Stimulated activated naive B cell treated with anti-CD40 and anti-IgM and Interleukin-4, amounts not matched to agents 10 μg/mL and 1 μg/mL and 100 μg/mL, for 72 hours (primary cell): ENCODE results near the gene FMN2.
"Not testable (repeated sequence)": the region's sequence is repeated elsewhere in the genome, so short reads cannot be mapped to it uniquely, and the experiment has no call there.

Source experiments
- ATAC-seq, 2 donors: fragments of 150-1000 bp; cut with Tn5 transposase; replicated peaks; 2 replicates each; pipeline ENCODE4 v1.10.0; 2021; ENCODE audit warnings: moderate library complexity in 1 of 2
- DNase-seq: peaks from one replicate; pipeline ENCODE4 v3.0.0; 2021
- H3K27ac Mint-ChIP-seq: one replicate; pipeline ENCODE4 v1.8.0; 2022; ENCODE audit warnings: mild to moderate bottlenecking, mixed read lengths
- H3K27me3 Mint-ChIP-seq, 2 donors: one replicate each; pipeline ENCODE4 v1.8.0; 2022; ENCODE audit warnings: mixed read lengths in 2 of 2
- H3K36me3 Mint-ChIP-seq, 2 donors: one replicate each; pipeline ENCODE4 v1.8.0; 2022; ENCODE audit warnings: mixed read lengths in 2 of 2, mild to moderate bottlenecking in 1 of 2
- H3K4me1 Mint-ChIP-seq, 2 donors: one replicate each; pipeline ENCODE4 v1.8.0; 2022; ENCODE audit warnings: mixed read lengths in 2 of 2, mild to moderate bottlenecking in 1 of 2
- H3K4me3 Mint-ChIP-seq, 2 donors: one replicate each; pipeline ENCODE4 v1.8.0; 2022; ENCODE audit warnings: mild to moderate bottlenecking in 2 of 2, mixed read lengths in 2 of 2, moderate library complexity in 1 of 2
- H3K9me3 Mint-ChIP-seq, 2 donors: one replicate each; pipeline ENCODE4 v1.8.0; 2022; ENCODE audit warnings: mixed read lengths in 2 of 2, mild to moderate bottlenecking in 1 of 2

Gene FMN2

GRCh38 chr1:240405751-240406150 is 314.1 kb downstream of the FMN2 start:
- H3K4me1 Mint-ChIP-seq = no peaks in the 10 kb centered on the region
- H3K36me3 Mint-ChIP-seq = no peaks in the 10 kb centered on the region
- H3K27ac Mint-ChIP-seq = no peak overlapping the region
- no peak for ATAC-seq
- no peaks in the 10 kb centered on the region for H3K27me3 Mint-ChIP-seq
- no peak for DNase-seq
- H3K4me3 Mint-ChIP-seq = no peak overlapping the region
- H3K9me3 Mint-ChIP-seq = peaks cover 5 to 6% of the 10 kb centered on the region in 2 donors

- H3K27me3 Mint-ChIP-seq = no peaks in the 10 kb centered on the region
- no peaks in the 10 kb centered on the region for H3K4me1 Mint-ChIP-seq
- H3K36me3 Mint-ChIP-seq = no peaks in the 10 kb centered on the region
- H3K4me3 Mint-ChIP-seq = no peak overlapping the region
- peaks cover 7 to 11% of the 10 kb centered on the region in 2 donors for H3K9me3 Mint-ChIP-seq
- no peak overlapping the region for H3K27ac Mint-ChIP-seq
- DNase-seq = no peak
- ATAC-seq = no peak
These were observed 315.7 kb downstream of the FMN2 start for GRCh38 chr1:240407407-240407806.

DNA sequence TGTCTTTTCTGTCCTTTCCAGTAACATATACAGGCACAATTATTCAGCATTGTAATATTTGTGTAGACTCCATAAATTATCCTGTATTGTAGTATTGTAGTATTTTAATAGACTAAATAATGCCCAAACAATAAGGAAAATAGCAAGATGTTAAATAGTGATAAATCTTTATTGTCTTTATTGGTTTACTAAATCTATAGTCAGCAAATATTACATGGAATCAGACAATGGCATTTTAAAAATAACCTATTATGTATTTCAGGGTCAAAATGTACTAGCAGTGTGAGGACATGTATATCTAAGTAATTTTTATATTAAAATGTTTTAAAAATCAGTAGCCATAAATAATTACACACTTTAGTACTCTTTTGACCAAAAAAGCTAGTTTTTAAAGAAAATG is 317.9 kb downstream of the FMN2 start:
- H3K9me3 Mint-ChIP-seq = peaks cover 7 to 11% of the 10 kb centered on the region in 2 donors
- no peak overlapping the region for H3K4me3 Mint-ChIP-seq
- H3K27ac Mint-ChIP-seq = no peak overlapping the region
- DNase-seq (no peak), ATAC-seq (no peak)
- H3K4me1 Mint-ChIP-seq = no peaks in the 10 kb centered on the region
- H3K36me3 Mint-ChIP-seq = no peaks in the 10 kb centered on the region
- H3K27me3 Mint-ChIP-seq = no peaks in the 10 kb centered on the region

- DNase-seq (no peak), ATAC-seq (no peak)
- Mint-ChIP-seq H3K4me1 (no peaks in the 10 kb centered on the region), H3K4me3 (no peak overlapping the region), H3K9me3 (peaks cover 2 to 4% of the 10 kb centered on the region in 2 donors), H3K27ac (no peak overlapping the region), H3K36me3 (no peaks in the 10 kb centered on the region), H3K27me3 (no peaks in the 10 kb centered on the region)
These were observed 322.0 kb downstream of the FMN2 start for GRCh38 chr1:240413732-240414131.

DNA sequence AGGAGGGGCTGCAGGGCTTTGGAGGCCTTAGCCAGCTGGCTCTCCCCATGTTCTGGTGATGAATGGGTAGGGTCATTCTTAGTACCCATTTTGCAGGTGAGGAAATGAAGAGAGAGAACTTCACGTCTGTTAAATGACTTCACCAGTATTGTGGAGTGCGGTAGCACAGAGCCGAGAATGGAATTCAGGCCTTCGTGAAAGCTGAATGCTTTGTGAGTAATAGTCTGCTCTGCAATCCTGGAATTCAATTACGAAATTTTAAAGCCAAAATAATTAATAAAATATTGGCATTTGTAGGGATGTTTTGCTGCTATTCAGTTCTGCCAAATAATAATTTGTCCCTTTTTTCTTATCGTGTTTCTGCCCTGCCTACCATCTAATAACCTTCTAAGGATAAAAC is 322.6 kb downstream of the FMN2 start:
- no peak overlapping the region for H3K4me3 Mint-ChIP-seq
- H3K9me3 Mint-ChIP-seq = peaks cover 2 to 4% of the 10 kb centered on the region in 2 donors
- no peak for DNase-seq
- H3K36me3 Mint-ChIP-seq = no peaks in the 10 kb centered on the region
- no peak for ATAC-seq
- no peak overlapping the region for H3K27ac Mint-ChIP-seq
- no peaks in the 10 kb centered on the region for H3K27me3 Mint-ChIP-seq
- H3K4me1 Mint-ChIP-seq = no peaks in the 10 kb centered on the region

- not testable (repeated sequence) for H3K27ac Mint-ChIP-seq, H3K36me3 Mint-ChIP-seq, DNase-seq, H3K9me3 Mint-ChIP-seq, ATAC-seq, H3K4me1 Mint-ChIP-seq, H3K27me3 Mint-ChIP-seq, H3K4me3 Mint-ChIP-seq
These were observed 323.3 kb downstream of the FMN2 start for GRCh38 chr1:240415011-240415410.

DNA sequence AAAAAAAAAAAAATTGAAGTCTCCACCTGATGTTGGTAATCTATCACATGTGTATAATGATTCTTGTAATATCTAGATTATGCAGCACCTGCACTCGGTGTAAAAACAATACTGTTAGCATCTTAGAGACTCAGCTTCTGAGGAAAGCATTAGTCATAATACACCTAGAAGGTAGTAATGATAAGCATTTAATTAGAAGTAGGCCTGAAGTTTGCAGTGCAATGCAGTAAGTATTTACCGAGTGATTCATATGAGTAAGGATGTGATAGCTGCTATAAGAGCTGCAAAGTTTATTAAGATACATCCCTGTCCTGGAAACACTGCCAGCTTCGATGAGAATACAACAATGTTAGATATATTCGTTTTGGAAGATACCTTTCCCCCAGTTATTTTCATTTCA is 323.8 kb downstream of the FMN2 start:
- Mint-ChIP-seq H3K4me3 (no peak overlapping the region), H3K9me3 (peaks cover 2 to 7% of the 10 kb centered on the region in 2 donors), H3K4me1 (no peaks in the 10 kb centered on the region), H3K27me3 (no peaks in the 10 kb centered on the region), H3K27ac (no peak overlapping the region), H3K36me3 (no peaks in the 10 kb centered on the region)
- DNase-seq (no peak), ATAC-seq (no peak)

GRCh38 chr1:240417317-240417716 is 325.6 kb downstream of the FMN2 start:
- no peaks in the 10 kb centered on the region for H3K27me3 Mint-ChIP-seq
- no peak overlapping the region for H3K4me3 Mint-ChIP-seq
- H3K4me1 Mint-ChIP-seq = no peaks in the 10 kb centered on the region
- H3K36me3 Mint-ChIP-seq = no peaks in the 10 kb centered on the region
- no peak for ATAC-seq
- H3K27ac Mint-ChIP-seq = no peak overlapping the region
- H3K9me3 Mint-ChIP-seq = peaks cover 0 to 3% of the 10 kb centered on the region in 2 donors
- no peak for DNase-seq

- Mint-ChIP-seq H3K27me3 (no peaks in the 10 kb centered on the region), H3K27ac (no peak overlapping the region), H3K4me3 (no peak overlapping the region)
These were observed 329.1 kb downstream of the FMN2 start for GRCh38 chr1:240420766-240421165.

DNA sequence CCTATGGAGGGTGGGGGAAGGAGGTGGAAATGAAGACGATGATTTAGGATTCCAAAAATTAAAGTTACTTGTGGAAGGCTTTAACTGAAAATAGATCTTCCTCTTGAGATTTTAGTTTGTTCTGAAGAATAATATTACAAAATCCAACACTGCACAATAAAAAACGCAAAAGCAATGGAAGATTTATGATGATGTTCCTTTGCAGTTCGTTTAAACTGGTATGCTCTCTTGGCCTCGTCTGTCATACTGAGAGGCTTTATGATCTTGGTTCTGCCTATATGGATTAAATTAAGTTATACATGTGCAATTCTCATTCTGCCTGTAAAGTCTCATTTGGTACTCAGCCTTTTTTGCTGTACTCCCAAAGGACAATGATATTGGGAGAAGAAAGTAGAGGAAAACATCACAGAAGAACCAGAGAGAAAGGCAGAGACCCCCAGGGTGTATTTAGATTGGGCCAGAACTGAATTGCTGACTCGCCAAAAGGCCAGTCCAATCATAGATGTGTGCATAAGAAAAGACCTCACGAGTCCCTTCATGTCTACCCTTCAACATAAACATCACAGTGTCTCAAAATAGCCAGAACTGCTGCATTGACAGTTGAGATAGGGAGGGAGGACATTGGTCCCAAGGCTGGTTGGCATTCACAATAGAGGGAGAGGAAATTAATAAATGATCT is 331.7 kb downstream of the FMN2 start:
- DNase-seq = no peak
- Mint-ChIP-seq H3K27ac (no peak overlapping the region), H3K36me3 (no peaks in the 10 kb centered on the region), H3K9me3 (peaks cover 0 to 3% of the 10 kb centered on the region in 2 donors), H3K4me3 (no peak overlapping the region), H3K4me1 (no peaks in the 10 kb centered on the region), H3K27me3 (no peaks in the 10 kb centered on the region)
- ATAC-seq = no peak

More at GRCh38 chr1:240420766-240421165, 329.1 kb downstream of the FMN2 start:
- ATAC-seq (no peak), DNase-seq (no peak)
- Mint-ChIP-seq H3K4me1 (no peaks in the 10 kb centered on the region), H3K9me3 (peaks cover 0 to 3% of the 10 kb centered on the region in 2 donors), H3K36me3 (no peaks in the 10 kb centered on the region)

GRCh38 chr1:240424740-240425464 is 333.2 kb downstream of the FMN2 start:
- Mint-ChIP-seq H3K9me3 (peaks cover 0 to 3% of the 10 kb centered on the region in 2 donors), H3K4me3 (no peak overlapping the region), H3K36me3 (no peaks in the 10 kb centered on the region)

GRCh38 chr1:240426051-240426450 is 334.4 kb downstream of the FMN2 start:
- H3K27ac Mint-ChIP-seq = no peak overlapping the region
- H3K4me3 Mint-ChIP-seq = no peak overlapping the region
- DNase-seq (no peak), ATAC-seq (no peak)
- no peaks in the 10 kb centered on the region for H3K4me1 Mint-ChIP-seq
- H3K27me3 Mint-ChIP-seq = no peaks in the 10 kb centered on the region
- no peaks in the 10 kb centered on the region for H3K36me3 Mint-ChIP-seq
- no peaks in the 10 kb centered on the region for H3K9me3 Mint-ChIP-seq

More at GRCh38 chr1:240424740-240425464, 333.2 kb downstream of the FMN2 start:
- no peaks in the 10 kb centered on the region for H3K4me1 Mint-ChIP-seq
- ATAC-seq (no peak), DNase-seq (no peak)
- no peak overlapping the region for H3K27ac Mint-ChIP-seq
- no peaks in the 10 kb centered on the region for H3K27me3 Mint-ChIP-seq

- Mint-ChIP-seq H3K36me3 (no peaks in the 10 kb centered on the region), H3K27me3 (no peaks in the 10 kb centered on the region), H3K9me3 (no peaks in the 10 kb centered on the region), H3K4me3 (no peak overlapping the region), H3K27ac (no peak overlapping the region), H3K4me1 (no peaks in the 10 kb centered on the region)
- ATAC-seq = no peak
- no peak for DNase-seq
These were observed 344.4 kb downstream of the FMN2 start for GRCh38 chr1:240435996-240436566.

- H3K36me3 Mint-ChIP-seq = no peaks in the 10 kb centered on the region
- peaks cover 0 to 3% of the 10 kb centered on the region in 2 donors for H3K9me3 Mint-ChIP-seq
- H3K4me3 Mint-ChIP-seq = no peak overlapping the region
- H3K27ac Mint-ChIP-seq = no peak overlapping the region
- H3K4me1 Mint-ChIP-seq = no peaks in the 10 kb centered on the region
- H3K27me3 Mint-ChIP-seq = no peaks in the 10 kb centered on the region
- ATAC-seq (no peak), DNase-seq (no peak)
These were observed 350.0 kb downstream of the FMN2 start for GRCh38 chr1:240441669-240442068.

DNA sequence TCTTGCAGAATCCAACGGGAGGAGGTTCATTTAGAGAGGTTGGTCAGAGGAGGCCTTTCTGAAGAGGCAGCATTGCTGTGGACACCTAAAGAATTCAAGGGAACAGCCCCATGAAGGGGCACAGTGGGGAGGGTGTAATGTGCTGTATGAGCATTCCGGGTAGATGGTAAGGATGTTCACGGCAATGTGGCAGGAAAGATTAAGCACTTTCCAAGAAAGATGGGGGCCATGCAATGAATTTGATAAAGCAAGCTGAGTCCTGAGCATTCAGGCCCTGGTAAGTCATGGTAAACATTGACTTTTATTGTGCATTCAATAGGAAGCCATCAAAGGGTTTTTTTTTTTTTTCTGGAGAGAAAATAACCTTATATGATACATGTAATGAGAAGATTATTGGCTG is 353.7 kb downstream of the FMN2 start:
- Mint-ChIP-seq H3K36me3 (no peaks in the 10 kb centered on the region), H3K27me3 (no peaks in the 10 kb centered on the region)

More for the DNA sequence above, 353.7 kb downstream of the FMN2 start:
- H3K27ac Mint-ChIP-seq = no peak overlapping the region
- H3K4me3 Mint-ChIP-seq = no peak overlapping the region
- no peaks in the 10 kb centered on the region for H3K4me1 Mint-ChIP-seq
- ATAC-seq = no peak
- H3K9me3 Mint-ChIP-seq = peaks cover 0 to 3% of the 10 kb centered on the region in 2 donors
- DNase-seq = no peak
